HG03575 (cell line): ENCODE results near the gene FHDC1.

ENCODE experiments used
- ATAC-seq: cut with Tn5 transposase; IDR thresholded peaks from one replicate; pipeline ENCODE4 v1.9.1; 2021; ENCODE audit not compliant: unreplicated experiment, insufficient number of reproducible peaks, low FRiP score; ENCODE audit errors: extremely low read depth

FHDC1 gene

DNA sequence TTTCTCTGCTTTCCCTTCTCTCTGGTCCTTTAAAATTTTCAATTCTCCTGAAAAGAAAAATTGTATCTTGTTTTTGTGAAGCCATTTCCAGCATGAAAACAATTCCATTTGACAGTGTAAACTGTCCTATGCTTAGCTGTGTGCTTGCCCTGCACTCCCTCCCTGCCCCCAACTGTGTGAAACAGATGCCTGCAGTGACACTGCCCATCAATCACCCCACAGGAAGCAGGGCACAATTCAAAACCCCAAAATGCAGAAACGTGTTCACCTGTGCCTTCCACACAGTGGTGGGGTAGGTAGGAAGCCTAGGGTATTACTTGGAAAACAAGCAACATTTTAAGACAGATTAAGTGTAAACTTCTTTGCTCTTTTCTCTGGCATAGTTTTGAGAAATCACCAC is 6.2 kb upstream of the FHDC1 start:
- ATAC-seq, result no peak

DNA sequence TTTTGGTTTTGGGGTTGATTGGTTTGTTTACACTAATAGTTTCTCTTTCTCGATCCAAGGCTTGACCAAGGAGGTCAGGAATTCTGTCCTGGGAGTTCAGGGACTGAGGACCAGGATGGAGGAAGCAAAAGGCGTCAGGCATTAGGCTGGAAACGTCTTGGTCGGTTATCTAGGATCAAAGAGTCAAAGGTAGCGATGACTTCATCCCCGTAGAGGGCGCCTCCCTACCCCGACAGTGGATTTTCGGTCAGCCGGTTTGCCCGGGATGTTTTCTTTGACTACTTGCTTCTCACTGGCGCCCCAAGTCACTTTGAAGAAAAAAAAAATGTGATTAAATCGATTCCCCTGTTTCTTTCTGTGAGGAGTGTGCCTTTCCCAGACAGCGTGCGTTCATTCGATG is 980 bp upstream of the FHDC1 start:
- no peak for ATAC-seq

DNA sequence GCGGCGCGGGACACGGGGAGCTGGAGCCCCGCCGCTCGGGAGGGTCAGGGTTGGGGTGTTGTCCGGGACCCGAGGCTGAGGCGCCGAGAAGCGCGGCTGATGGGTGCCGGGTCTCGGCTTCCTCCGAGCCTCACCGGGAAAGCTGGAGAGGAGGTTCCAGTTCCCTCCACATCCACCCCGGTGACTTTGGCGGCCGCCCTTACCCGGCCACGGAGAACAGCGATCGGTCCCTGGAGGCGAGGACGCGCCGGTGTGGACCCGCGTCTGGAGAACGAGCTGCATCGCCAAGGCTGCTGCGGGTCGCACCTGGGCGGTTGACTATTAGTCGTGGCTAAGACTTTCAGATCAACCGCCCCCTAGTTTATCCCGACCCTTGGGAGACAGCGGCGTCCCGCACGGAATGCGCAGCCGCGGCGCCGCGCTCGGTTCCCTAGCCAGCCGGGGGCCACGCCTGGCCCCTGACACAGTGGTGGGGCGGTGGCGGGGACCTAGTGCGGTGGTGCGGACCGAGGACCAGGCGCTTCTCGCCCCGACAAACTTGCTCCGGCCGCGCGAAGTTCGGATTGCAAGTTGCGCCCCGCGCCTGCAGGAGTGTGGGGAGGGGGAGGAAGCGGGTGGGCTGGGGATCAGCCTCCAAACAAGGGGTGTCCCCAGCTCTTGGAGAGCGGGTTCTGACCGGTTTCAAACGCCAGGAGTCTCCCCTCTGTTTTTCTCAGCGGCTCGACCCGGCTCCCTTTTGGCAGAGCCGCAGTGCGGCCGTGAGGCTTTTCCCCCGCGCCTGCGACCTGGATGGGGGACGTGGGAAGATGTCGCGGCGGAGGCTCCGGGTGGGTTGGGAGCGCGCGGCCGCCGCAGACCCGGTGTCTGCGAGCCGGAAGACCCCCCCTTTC is 568 bp downstream of the FHDC1 start:
- no peak for ATAC-seq

DNA sequence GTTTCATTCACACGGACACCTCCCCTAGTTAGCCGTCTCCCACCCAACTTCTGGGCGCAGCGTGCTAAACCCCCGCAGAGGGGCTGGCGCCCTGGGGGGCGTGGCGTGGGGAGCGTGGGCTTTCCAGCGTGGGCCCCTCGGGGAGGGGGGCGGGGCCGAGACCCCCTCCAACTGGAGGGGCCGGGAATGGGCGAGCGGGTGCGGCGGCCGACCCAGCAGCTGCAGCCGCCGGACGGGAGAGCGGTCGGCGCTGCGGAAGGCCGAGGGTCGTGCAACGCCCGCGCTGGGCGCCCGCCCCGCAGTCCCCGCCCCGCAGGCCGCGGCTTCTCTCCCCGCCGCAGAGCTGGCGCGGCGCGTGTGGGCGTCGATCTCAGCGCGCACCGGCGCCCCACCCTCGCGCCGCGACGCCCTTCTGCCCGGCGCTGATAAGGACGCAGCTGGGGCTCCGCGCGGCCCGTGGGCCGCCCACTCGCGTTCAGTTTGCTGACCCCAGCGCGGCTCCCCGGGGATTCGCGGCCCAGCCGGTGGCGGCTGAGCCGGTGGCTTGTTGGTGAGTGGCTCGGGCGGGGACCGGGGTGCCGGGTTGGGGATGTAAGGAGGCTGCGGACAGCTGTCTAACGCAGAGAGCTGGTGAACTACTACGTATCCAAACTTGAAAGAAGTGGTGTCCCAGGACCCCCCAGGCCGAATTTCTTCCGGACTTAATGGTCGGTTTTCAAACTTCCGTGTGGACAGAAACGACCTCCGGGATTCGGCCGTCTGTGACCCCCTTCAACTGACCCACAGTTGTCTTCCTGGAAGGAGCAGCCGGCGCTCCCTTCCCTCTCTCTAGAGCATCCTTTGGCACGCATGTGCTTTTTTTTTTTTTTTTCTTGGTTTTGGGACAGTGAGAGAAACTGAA is 1.5 kb downstream of the FHDC1 start:
- no peak for ATAC-seq

DNA sequence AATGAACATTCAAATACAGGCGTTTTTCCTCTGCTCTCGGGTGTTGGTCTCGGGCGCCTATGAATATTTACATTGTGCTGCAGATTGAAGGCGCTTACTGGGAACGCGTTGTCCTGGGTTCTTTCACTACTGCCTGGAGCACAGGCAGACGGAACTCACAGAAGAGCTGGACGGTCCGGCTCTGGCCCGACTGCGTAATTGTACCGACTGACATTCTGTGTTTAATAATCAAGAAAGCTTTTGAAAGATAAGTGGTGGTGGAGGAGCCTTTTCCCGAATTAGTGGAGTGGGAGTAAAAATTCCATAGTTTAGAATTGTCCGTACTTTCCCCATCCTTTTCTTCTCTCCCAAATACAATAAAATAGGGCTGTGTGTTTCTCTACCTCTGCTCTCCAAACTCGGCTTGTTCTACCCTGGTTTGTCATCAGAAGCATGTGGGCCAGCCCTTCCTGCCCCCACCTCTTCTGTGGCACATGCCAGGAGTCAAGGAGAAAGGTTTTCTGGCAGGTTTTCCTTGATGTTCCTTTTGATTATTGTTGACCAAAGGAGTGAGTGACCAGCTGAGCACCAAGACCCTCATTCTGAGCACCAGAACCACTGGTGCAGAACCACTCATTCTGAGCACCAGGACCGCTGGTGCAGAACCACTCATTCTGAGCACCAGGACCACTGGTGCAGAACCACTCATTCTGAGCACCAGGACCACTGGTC is 2.3 kb downstream of the FHDC1 start:
- ATAC-seq, result no peak

DNA sequence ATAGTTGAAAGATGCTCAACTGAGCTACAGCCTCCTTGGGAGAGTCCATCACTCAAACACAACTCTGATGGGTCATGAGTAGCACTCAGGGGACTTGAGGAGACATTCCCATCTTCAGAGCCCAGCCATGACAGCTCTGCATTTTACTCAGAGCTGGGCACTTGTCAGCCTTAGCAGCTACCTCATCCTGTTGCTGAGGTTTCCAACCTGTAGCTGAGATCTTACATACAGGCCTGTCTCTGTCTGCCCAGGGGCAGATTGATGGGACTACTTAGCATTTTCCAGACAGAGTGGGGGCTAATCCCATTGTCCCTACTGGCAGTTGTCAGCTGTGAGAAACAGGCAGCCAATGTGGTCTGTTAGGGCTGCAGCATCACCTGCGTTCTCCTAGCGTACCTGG is 3.5 kb downstream of the FHDC1 start:
- no peak for ATAC-seq

DNA sequence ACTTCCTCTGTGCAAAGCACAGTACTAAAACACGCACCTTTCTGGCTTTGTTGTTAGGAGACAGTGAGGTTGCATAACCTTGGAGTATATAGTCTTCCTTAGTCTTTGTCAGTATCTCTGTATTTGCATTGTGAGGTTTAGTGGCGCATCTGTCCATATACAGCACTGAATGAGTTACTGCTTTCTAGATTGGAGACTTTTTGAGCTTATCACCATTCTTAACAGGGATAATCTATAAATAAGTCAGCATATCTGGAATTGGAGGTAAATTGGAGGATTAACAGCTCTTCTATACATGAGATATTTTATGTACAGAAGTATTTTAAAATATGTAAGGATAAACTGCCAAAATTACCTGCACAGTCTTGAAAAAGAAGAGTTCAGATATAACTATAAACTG is 4.3 kb downstream of the FHDC1 start:
- ATAC-seq, result no peak

DNA sequence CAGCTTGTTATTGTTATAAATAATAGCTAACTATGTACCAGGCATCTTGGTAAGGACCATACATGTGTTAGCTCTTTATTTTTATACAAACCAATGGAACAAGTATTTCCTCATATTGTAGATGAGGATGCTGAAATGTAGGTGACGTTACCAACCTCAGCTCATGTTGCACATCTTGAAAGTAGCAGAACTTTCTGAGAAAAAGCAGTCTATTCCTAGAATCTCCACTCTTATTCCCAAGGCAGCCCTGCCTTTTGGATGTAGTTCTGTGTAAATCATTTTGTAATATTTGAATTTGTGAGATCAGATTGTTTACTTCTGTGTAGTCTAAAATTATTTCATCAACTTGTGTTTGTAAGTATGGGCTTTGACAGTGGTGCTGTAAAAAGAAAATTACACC is 5.3 kb downstream of the FHDC1 start:
- ATAC-seq, result no peak

DNA sequence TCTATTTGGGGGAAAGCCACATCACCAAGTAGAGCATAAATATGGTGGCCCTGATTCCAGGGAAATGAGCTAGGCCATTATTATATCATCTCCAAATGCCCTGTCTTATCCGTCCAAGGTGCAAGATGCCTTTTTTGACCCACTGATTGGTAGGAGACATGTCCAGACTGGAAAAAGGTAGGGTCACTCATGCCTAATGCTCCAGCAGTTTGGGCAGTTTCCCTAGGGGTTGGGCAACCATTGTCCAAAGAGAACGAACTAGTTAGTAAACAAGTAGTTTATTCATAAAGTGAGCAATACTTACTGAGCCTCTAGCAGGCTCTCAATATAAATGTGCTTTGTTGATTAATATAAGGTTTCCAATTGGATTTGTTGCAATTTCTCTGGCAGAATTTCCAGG is 6.2 kb downstream of the FHDC1 start:
- no peak for ATAC-seq

DNA sequence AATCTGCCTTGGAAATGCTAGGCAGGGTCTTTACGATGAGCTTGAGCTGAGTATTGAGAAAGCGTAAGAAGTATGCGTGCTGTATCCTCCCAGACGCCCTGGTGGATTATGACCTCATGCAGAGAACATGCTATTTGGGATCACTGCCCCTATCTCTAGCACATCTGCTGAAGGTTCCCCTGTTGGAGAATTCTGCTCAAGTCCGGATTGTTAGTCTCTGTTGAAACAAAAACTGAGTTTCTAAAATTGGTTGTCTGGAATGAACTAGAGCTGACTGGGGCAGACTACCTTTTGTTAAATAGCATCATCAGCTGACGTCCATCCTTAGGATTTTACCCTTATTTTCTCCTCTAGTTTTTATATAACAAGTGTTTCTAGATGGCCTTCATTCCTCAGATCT is 7.5 kb downstream of the FHDC1 start:
- no peak for ATAC-seq

DNA sequence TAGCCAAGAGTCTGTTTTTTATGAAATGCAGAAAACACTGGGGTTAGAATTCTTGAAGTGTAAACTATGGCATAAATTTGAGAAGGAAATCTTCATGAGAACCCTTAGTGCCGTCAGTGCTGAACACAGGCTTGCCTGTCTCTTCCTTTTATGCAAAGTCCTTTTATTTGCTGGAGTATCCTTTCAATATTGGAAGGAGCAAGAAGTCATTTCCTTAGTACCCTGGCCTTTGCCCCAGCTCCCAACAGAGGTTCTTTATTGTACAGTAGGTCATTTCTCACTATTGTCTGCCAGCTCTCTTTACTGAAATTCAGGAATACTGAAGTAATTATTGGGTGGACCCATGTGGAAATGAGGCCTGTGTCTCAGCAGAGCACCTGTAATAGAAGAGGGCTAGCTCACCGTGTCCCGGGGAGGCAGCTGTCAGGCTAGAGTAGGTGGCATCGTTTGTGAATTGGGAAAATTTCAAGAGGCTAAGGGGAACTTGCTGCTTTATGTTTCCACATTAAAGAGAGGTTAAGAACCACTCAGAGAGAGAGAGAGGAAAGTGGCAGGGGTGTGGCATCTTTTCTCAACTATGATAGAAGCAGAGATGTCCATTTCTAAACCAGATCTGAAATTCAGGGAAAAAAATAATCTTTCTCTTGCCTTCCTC is 8.7 kb downstream of the FHDC1 start:
- ATAC-seq, result no peak

DNA sequence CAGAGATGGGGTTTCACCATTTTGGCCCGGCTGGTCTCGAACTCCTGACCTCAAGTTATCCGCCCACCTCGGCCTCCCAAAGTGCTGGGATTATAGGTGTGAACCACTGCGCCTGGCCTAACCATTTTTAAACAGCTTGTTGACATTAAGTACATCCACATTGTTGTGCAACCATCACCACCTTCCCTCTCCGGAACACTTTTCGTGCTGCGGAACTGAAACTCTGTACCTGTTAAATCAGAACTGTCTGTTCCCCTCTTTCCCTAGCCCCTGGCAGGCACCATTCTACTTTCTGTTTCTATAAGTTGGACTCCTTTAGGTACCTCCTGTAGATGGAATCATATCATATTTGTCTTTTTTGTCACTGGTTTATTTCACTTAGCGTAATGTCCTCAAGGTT is 9.5 kb downstream of the FHDC1 start:
- no peak for ATAC-seq

DNA sequence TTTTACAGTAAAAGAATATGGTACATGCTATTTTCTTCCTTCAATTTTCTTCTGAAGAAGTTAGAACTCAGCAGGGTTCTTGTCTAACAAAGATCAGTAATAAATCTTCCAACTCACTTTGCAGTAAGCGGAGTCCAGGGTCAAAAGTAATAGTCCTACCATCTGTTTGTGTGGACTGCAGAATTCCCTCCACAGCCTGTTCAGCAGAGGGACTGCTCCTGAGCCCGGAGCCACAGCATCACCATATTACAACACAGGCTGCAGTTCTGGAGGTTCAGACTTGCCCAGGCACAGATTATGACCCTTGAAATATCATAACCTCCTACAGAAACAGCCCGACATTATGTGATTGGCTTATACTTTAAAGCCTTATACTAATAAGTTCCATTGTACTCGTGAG is 10.3 kb downstream of the FHDC1 start:
- ATAC-seq, result no peak

DNA sequence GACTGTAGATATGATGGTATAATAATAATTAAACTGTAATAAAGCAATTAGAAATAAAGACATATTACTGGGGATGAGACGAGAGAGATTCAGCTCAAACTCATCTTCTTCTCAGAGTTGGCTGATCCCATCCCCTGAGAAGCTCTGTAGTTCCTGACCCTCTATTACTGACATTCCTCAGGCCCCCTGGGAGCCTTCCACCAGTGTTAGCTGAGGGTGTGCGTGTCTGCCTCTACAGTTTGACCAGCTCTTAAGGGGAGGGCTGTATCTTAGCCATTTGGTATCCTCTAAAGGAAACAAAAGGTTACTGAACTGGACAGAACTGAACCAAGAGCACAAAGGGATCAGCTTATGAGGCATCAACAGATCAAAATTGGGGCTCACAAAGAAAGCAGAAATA is 11.2 kb downstream of the FHDC1 start:
- ATAC-seq, result no peak

DNA sequence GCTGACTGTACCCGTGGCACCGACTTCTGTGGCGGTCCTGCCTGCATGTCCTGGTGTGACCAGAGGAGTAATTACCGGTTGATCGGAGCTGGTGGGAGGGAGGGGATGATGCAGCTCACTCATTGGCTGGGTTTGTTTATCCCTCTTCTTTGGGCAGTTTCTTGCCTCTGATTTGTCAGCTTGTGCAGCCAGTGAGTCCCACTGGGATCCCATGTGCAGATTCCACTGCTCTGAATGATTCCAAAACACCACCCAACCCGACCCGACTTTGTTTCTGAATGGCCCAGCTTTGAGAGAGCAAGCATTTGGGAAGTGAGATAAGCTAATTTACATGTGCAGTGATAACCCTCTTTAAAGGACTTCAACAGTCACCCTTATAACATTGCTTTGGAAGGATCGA is 13.8 kb downstream of the FHDC1 start:
- ATAC-seq, result no peak

DNA sequence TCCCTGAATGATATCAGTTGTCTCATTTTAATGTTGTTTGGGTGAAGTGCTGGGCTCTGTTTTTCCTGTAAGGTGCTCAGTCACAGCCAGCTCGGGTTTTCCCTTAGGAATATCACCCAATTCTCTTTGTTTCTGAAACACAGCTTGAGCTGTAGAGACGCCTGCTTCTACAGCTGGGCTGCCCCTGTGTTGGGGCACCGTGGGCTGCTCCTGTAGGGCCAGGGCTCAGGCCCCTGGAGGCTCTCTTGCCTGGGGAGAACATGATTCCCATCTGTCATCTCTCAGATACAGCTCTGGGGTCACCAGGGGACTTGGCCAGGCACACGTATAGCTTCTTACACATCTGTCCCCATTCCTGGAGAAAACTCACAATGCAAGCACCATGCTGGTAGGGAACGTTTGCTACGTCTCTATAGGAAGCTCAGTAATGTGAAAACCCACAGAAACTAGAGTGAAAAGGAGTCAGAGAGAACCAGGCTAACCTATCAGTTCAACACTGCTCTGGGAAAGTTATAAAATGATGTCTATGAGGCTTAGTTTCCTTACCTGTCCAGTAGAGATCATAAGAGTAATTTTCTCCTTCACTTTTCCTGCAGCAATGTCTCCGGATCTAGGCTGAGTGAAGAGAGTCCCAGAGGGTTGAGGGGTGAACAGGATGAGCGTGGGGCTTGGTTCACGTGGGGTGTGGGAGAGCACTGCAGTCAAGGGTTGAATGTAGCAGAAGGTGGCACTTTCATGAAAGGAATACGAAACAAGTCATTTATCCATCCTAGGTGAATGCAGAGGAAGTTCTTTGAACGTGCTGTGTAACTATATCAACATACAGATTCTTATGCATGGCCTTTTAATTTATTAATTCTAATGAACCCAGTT is 14.5 kb downstream of the FHDC1 start:
- no peak for ATAC-seq

DNA sequence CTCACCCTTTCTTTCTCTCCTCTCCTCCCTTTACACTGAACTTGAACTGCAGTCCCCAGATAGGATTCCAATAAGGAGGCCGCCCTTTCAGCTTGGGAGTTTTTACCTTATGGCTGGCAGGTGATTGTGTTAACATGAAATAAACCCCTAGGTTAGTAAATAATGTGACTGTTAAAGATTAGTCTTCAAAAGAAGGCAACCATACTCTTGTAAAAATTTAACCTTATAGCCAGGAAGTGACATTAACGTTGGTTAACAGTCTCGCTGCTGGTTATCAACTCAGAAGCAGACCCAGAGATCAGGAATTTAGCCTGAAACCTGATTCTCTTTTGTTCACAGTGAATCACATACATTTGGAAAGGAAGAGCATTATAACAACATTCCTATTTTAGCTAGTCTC is 15.2 kb downstream of the FHDC1 start:
- no peak for ATAC-seq

DNA sequence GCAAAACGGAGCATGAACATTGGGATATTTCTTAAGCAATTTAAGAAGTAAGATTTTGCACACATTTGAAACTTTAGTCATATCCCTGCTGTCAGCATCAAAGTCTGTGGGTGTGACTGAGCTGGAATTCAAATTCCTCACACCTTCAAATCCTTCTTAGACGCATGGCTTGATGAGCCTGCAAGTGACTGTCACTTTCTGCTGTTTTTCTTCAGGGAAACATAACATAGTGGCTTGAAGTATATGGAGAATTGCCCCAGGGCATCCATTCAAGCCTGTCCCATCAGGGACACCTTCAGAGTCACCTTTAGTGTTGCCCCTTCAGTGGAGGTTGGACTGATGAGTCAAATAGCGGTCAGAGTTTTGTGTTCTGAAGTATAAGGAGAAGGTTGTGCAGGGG is 17.4 kb downstream of the FHDC1 start:
- no peak for ATAC-seq
